Lower leg skin (tissue), 3 donors: ENCODE data around the gene MAPT.

Experiments
- POLR2A ChIP-seq, 2 donors: fragments of 450-650 bp; IDR thresholded peaks; one replicate each; pipeline ENCODE4 v1.6.1; 2016 to 2017; ENCODE audit warnings: antibody characterized with exemption in 2 of 2, mild to moderate bottlenecking in 1 of 2, moderate library complexity in 1 of 2
- TF ChIP-seq, protein P1 (sequence below), 3 donors: fragments of 450-650 bp; IDR thresholded peaks; one replicate each; pipeline ENCODE4 v1.5.1; 2016; ENCODE audit warnings: antibody characterized with exemption in 3 of 3, mild to moderate bottlenecking in 3 of 3, moderate library complexity in 2 of 3

DNA sequence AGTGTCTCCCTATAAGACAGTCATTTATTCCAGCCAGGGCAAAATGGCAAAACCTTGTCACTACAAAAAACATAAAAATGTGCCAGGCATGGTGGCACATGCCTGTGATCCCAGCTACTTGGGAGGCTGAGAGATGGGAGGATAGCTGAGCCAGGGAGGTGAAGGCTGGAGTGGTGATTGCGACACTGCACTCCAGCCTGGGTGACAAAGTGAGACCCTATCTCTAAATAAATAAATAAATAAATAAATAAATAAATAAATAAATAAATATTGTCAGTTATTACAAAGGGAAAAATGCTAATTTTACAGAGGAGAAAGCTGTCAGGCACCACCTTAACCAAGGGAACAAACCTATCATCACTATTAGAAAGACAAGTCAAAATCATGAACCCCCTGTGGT is 180.2 kb downstream of the MAPT start:
- TF ChIP-seq, protein P1, sequence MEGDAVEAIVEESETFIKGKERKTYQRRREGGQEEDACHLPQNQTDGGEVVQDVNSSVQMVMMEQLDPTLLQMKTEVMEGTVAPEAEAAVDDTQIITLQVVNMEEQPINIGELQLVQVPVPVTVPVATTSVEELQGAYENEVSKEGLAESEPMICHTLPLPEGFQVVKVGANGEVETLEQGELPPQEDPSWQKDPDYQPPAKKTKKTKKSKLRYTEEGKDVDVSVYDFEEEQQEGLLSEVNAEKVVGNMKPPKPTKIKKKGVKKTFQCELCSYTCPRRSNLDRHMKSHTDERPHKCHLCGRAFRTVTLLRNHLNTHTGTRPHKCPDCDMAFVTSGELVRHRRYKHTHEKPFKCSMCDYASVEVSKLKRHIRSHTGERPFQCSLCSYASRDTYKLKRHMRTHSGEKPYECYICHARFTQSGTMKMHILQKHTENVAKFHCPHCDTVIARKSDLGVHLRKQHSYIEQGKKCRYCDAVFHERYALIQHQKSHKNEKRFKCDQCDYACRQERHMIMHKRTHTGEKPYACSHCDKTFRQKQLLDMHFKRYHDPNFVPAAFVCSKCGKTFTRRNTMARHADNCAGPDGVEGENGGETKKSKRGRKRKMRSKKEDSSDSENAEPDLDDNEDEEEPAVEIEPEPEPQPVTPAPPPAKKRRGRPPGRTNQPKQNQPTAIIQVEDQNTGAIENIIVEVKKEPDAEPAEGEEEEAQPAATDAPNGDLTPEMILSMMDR (IDR thresholded peaks at IDR 0.05): no peak
- TF ChIP-seq POLR2A (IDR thresholded peaks at IDR 0.05): no peak
